ENCODE data around the gene NEK11. TPM values are rescaled to one million over a fixed set of nuclear protein-coding genes. Genes with fewer than 3 reads are reported as not detected.

NEK11 gene
- total RNA-seq, 1 donor from 2014 or later, result 13.8 TPM

GRCh38 chr3:131261104-131261503 lies 234.4 kb downstream of the NEK11 start:
- no peak for TF ChIP-seq CTCF (conservative IDR thresholded peaks at IDR 0.05)
- Mint-ChIP-seq H3K4me3 (no peak overlapping the region), H3K27ac (no peak overlapping the region), H3K27me3 (no peaks in the 10 kb centered on the region), H3K9me3 (peaks cover 5% of the 10 kb centered on the region), H3K36me3 (no peaks in the 10 kb centered on the region), H3K4me1 (ENCODE audit: unreplicated experiment) (no peaks in the 10 kb centered on the region)
- no peak for DNase-seq (ENCODE audit: extremely low spot score, unreplicated experiment)

GRCh38 chr3:131275556-131275955 lies 248.9 kb downstream of the NEK11 start:
- Mint-ChIP-seq H3K4me1 (ENCODE audit: unreplicated experiment) (no peaks in the 10 kb centered on the region), H3K9me3 (no peaks in the 10 kb centered on the region), H3K36me3 (no peaks in the 10 kb centered on the region), H3K27me3 (no peaks in the 10 kb centered on the region), H3K4me3 (no peak overlapping the region), H3K27ac (no peak overlapping the region)
- TF ChIP-seq CTCF (conservative IDR thresholded peaks at IDR 0.05), result no peak
- no peak for DNase-seq (ENCODE audit: extremely low spot score, unreplicated experiment)

GRCh38 chr3:131277836-131278497 lies 251.3 kb downstream of the NEK11 start:
- DNase-seq (ENCODE audit: extremely low spot score, unreplicated experiment), result no peak
- Mint-ChIP-seq H3K27ac (no peak overlapping the region), H3K4me3 (no peak overlapping the region), H3K9me3 (no peaks in the 10 kb centered on the region), H3K27me3 (peaks cover 6% of the 10 kb centered on the region), H3K36me3 (no peaks in the 10 kb centered on the region), H3K4me1 (ENCODE audit: unreplicated experiment) (no peaks in the 10 kb centered on the region)
- no peak for TF ChIP-seq CTCF (conservative IDR thresholded peaks at IDR 0.05)

GRCh38 chr3:131279577-131279976 lies 252.9 kb downstream of the NEK11 start:
- peaks cover 6% of the 10 kb centered on the region for H3K27me3 Mint-ChIP-seq
- H3K9me3 Mint-ChIP-seq, result no peaks in the 10 kb centered on the region
- H3K4me3 Mint-ChIP-seq, result no peak overlapping the region
- TF ChIP-seq CTCF (conservative IDR thresholded peaks at IDR 0.05), result no peak
- no peak overlapping the region for H3K27ac Mint-ChIP-seq
- H3K4me1 Mint-ChIP-seq (ENCODE audit: unreplicated experiment), result no peaks in the 10 kb centered on the region
- no peak for DNase-seq (ENCODE audit: extremely low spot score, unreplicated experiment)
- no peaks in the 10 kb centered on the region for H3K36me3 Mint-ChIP-seq

GRCh38 chr3:131282379-131282778 lies 255.7 kb downstream of the NEK11 start:
- no peak for TF ChIP-seq CTCF (conservative IDR thresholded peaks at IDR 0.05)
- H3K9me3 Mint-ChIP-seq, result no peaks in the 10 kb centered on the region

More at GRCh38 chr3:131282379-131282778, 255.7 kb downstream of the NEK11 start:
- H3K27me3 Mint-ChIP-seq, result peaks cover 9% of the 10 kb centered on the region
- H3K4me3 Mint-ChIP-seq, result no peak overlapping the region
- no peaks in the 10 kb centered on the region for H3K36me3 Mint-ChIP-seq
- no peaks in the 10 kb centered on the region for H3K4me1 Mint-ChIP-seq (ENCODE audit: unreplicated experiment)
- DNase-seq (ENCODE audit: extremely low spot score, unreplicated experiment), result no peak
- no peak overlapping the region for H3K27ac Mint-ChIP-seq
